ENCODE measurements around the gene ALPI. TPM values are rescaled to one million over a fixed set of nuclear protein-coding genes. Genes with fewer than 3 reads are reported as not detected.

Gene ALPI
- total RNA-seq, 2 donors from 2014 or later: not detected

- H3K27me3 Mint-ChIP-seq (ENCODE audit: insufficient read depth): peaks cover 27% of the 10 kb centered on the region
- no peaks in the 10 kb centered on the region for H3K9me3 ChIP-seq (ENCODE audit: control insufficient read depth, low read length)
- H3K4me3 ChIP-seq (ENCODE audit: low read length): no peak overlapping the region
- H3K36me3 ChIP-seq (ENCODE audit: control insufficient read depth, insufficient read depth, low read length): no peaks in the 10 kb centered on the region
- TF ChIP-seq CTCF (conservative IDR thresholded peaks at IDR 0.05): no peak
- no peaks in the 10 kb centered on the region for H3K4me1 ChIP-seq (ENCODE audit: control insufficient read depth, insufficient read depth, low read length)
- H3K27me3 ChIP-seq (ENCODE audit: control insufficient read depth, insufficient read depth, low read length, poor library complexity, severe bottlenecking): peaks cover 15% of the 10 kb centered on the region
- no peak overlapping the region for H3K9ac ChIP-seq (ENCODE audit: extremely low read depth, low read length, poor library complexity, severe bottlenecking)
- no peaks in the 10 kb centered on the region for H3K9me3 Mint-ChIP-seq
- peak; percentile 53 for DNase-seq
- WGBS, 2 experiments (ENCODE audit: insufficient coverage in 1 of 2, insufficient read length in 1 of 2): 80 to 89% methylated on average over 6 to 10 of the region's 10 CpGs
- no peak overlapping the region for H3K27ac Mint-ChIP-seq
- H3K27ac ChIP-seq (ENCODE audit: low read depth, low read length): no peak overlapping the region
- H3K36me3 Mint-ChIP-seq (ENCODE audit: low read depth): no peaks in the 10 kb centered on the region
- H3K4me3 Mint-ChIP-seq: no peak overlapping the region
- H3K4me1 Mint-ChIP-seq: peaks cover 11% of the 10 kb centered on the region
Measured at GRCh38 chr2:232493701-232494474, 37.9 kb downstream of the ALPI start.

DNA sequence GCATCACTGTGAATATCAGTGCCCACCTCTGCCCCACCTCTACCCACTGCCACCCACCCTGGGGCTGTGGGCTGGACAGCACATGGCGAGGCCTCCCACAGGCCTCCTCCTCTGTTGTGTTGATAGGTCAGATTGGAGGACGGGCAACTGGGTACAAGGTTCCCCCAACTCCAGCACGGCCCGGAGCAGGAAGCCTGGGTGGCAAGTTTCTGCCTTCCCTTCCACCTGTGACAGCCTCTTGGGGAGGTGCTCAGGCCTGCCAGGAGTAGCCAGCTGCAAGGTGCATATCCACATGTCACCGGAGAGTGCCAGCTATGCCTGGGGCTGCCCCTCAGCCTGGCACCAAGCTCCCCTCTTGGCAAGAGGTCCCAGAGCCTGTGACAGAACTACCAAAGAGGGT is 38.6 kb downstream of the ALPI start:
- H3K36me3 ChIP-seq (ENCODE audit: control insufficient read depth, insufficient read depth, low read length): no peaks in the 10 kb centered on the region
- DNase-seq: peak; percentile 35
- Mint-ChIP-seq H3K27me3 (ENCODE audit: insufficient read depth) (peaks cover 25% of the 10 kb centered on the region), H3K36me3 (ENCODE audit: low read depth) (no peaks in the 10 kb centered on the region), H3K4me1 (peaks cover 9% of the 10 kb centered on the region), H3K4me3 (no peak overlapping the region), H3K9me3 (no peaks in the 10 kb centered on the region), H3K27ac (no peak overlapping the region)
- H3K9ac ChIP-seq (ENCODE audit: extremely low read depth, low read length, poor library complexity, severe bottlenecking): no peak overlapping the region
- 93 to 100% methylated on average over 1 to 5 of the region's 5 CpGs for WGBS, 2 experiments (ENCODE audit: insufficient coverage in 1 of 2, insufficient read length in 1 of 2)
- TF ChIP-seq CTCF (conservative IDR thresholded peaks at IDR 0.05): no peak
- H3K27me3 ChIP-seq (ENCODE audit: control insufficient read depth, insufficient read depth, low read length, poor library complexity, severe bottlenecking): peaks cover 8% of the 10 kb centered on the region
- no peak overlapping the region for H3K27ac ChIP-seq (ENCODE audit: low read depth, low read length)
- H3K4me3 ChIP-seq (ENCODE audit: low read length): no peak overlapping the region
- no peaks in the 10 kb centered on the region for H3K4me1 ChIP-seq (ENCODE audit: control insufficient read depth, insufficient read depth, low read length)
- no peaks in the 10 kb centered on the region for H3K9me3 ChIP-seq (ENCODE audit: control insufficient read depth, low read length)

DNA sequence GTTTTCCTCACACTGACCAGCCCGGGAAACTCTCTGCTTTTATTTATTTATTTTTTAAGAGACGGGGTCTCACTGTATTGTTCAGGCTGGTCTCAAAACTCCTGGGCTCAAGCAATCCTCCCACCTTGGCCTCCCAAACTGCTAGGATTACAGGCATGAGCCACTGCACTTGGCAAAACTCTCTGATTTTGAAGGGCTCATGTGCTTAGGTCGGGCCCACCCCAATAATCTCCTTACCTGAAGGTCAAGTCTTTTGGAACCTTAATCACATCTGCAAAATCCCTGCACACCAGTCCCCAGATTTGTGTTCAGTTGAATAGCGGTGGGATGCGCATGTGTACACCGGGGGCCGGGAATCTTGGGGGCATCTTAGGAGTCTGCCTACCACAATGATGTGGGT is 39.3 kb downstream of the ALPI start:
- 92 to 100% methylated on average over 6 to 7 of the region's 7 CpGs for WGBS, 2 experiments (ENCODE audit: insufficient coverage in 1 of 2, insufficient read length in 1 of 2)
- no peak overlapping the region for H3K4me3 Mint-ChIP-seq
- no peaks in the 10 kb centered on the region for H3K36me3 ChIP-seq (ENCODE audit: control insufficient read depth, insufficient read depth, low read length)
- H3K9me3 Mint-ChIP-seq: no peaks in the 10 kb centered on the region
- no peaks in the 10 kb centered on the region for H3K4me1 ChIP-seq (ENCODE audit: control insufficient read depth, insufficient read depth, low read length)
- no peaks in the 10 kb centered on the region for H3K9me3 ChIP-seq (ENCODE audit: control insufficient read depth, low read length)
- peaks cover 6% of the 10 kb centered on the region for H3K4me1 Mint-ChIP-seq
- peaks cover under 1% of the 10 kb centered on the region for H3K27me3 ChIP-seq (ENCODE audit: control insufficient read depth, insufficient read depth, low read length, poor library complexity, severe bottlenecking)
- H3K27ac ChIP-seq (ENCODE audit: low read depth, low read length): no peak overlapping the region
- no peaks in the 10 kb centered on the region for H3K36me3 Mint-ChIP-seq (ENCODE audit: low read depth)
- no peak overlapping the region for H3K4me3 ChIP-seq (ENCODE audit: low read length)
- DNase-seq: no peak
- no peak overlapping the region for H3K27ac Mint-ChIP-seq
- TF ChIP-seq CTCF (conservative IDR thresholded peaks at IDR 0.05): no peak
- H3K27me3 Mint-ChIP-seq (ENCODE audit: insufficient read depth): peaks cover 24% of the 10 kb centered on the region
- no peak overlapping the region for H3K9ac ChIP-seq (ENCODE audit: extremely low read depth, low read length, poor library complexity, severe bottlenecking)
